ENCODE results near the gene ALDH2. TPM values are rescaled to one million over a fixed set of nuclear protein-coding genes. Genes with fewer than 3 reads are reported as not detected.
"Not testable (repeated sequence)": the region's sequence is repeated elsewhere in the genome, so short reads cannot be mapped to it uniquely, and the experiment has no call there.

ALDH2 gene
- total RNA-seq, 2 experiments from 2014 or later: 0.29 to 0.31 TPM

- Mint-ChIP-seq H3K4me1 (ENCODE audit: low read depth) (peaks cover 22% of the 10 kb centered on the region), H3K36me3 (ENCODE audit: low read depth) (peaks cover 13% of the 10 kb centered on the region), H3K27ac (peak overlapping the region; percentile 61), H3K27me3 (ENCODE audit: low read depth) (peaks cover 13% of the 10 kb centered on the region)
- H3K9me3 Mint-ChIP-seq (ENCODE audit: insufficient read depth); H3K4me3 Mint-ChIP-seq; POLR2A ChIA-PET; CTCF ChIA-PET; ATAC-seq: not testable (repeated sequence)
- peak; percentile 52 for DNase-seq
These were observed 68.1 kb downstream of the ALDH2 start for GRCh38 chr12:111834740-111835386.

GRCh38 chr12:111835531-111836181, 68.9 kb downstream of the ALDH2 start:
- DNase-seq; CTCF ChIA-PET; ATAC-seq; H3K9me3 Mint-ChIP-seq (ENCODE audit: insufficient read depth); POLR2A ChIA-PET; H3K4me3 Mint-ChIP-seq: not testable (repeated sequence)
- H3K4me1 Mint-ChIP-seq (ENCODE audit: low read depth): peaks cover 30% of the 10 kb centered on the region
- H3K27ac Mint-ChIP-seq: peak overlapping the region; percentile 61
- peaks cover 18% of the 10 kb centered on the region for H3K36me3 Mint-ChIP-seq (ENCODE audit: low read depth)
- H3K27me3 Mint-ChIP-seq (ENCODE audit: low read depth): peaks cover 13% of the 10 kb centered on the region

- Mint-ChIP-seq H3K9me3 (ENCODE audit: insufficient read depth) (no peaks in the 10 kb centered on the region), H3K27me3 (ENCODE audit: low read depth) (peaks cover 3% of the 10 kb centered on the region), H3K27ac (no peak overlapping the region), H3K4me3 (no peak overlapping the region), H3K4me1 (ENCODE audit: low read depth) (peaks cover 40% of the 10 kb centered on the region), H3K36me3 (ENCODE audit: low read depth) (peaks cover 28% of the 10 kb centered on the region)
- no peak for ATAC-seq
- ChIA-PET POLR2A (no interaction called here), CTCF (interaction anchor here (1.2 kb wide), 1 partner anchor 25 kb away, joined by 4 read pairs; no protein-coding TSS in a partner anchor)
- DNase-seq: no peak
These were observed 71.6 kb downstream of the ALDH2 start for GRCh38 chr12:111838353-111838752.

DNA sequence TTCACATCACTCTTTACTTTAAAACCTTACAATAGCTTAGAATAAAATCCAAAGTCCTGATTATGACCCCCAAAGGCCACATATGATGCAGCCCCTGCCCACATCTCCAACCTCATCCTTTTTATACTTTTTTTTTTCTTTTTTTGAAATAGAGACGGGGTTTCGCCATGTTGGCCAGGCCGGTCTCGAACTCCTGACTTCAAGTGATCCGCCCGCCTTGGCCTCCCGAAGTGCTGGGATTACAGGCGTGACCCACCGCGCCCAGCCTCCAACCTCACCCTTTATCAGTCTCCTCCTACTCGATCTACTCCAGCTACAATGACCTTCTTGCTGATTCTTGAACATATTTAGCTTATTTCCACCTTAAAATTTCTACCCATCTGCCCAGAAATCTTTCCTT, 74.1 kb downstream of the ALDH2 start:
- no peak for ATAC-seq
- DNase-seq: no peak
- Mint-ChIP-seq H3K9me3 (ENCODE audit: insufficient read depth) (no peaks in the 10 kb centered on the region), H3K27ac (peak overlapping the region; percentile 98), H3K4me1 (ENCODE audit: low read depth) (peaks cover 48% of the 10 kb centered on the region), H3K4me3 (peak overlapping the region; percentile 95), H3K36me3 (ENCODE audit: low read depth) (peaks cover 38% of the 10 kb centered on the region), H3K27me3 (ENCODE audit: low read depth) (no peaks in the 10 kb centered on the region)
- ChIA-PET POLR2A (interaction anchor here (0.6 to 1.8 kb wide), 9 partner anchors 12 to 418 kb away, joined by 3 to 6 read pairs (median 4); partner anchors contain the start of genes ACAD10, BRAP and NAA25), CTCF (interaction anchor here (2.1 kb wide), 1 partner anchor 28 kb away, joined by 9 read pairs; no protein-coding TSS in a partner anchor)

- Mint-ChIP-seq H3K4me3 (peak overlapping the region; percentile 95), H3K9me3 (ENCODE audit: insufficient read depth) (no peaks in the 10 kb centered on the region), H3K4me1 (ENCODE audit: low read depth) (peaks cover 46% of the 10 kb centered on the region), H3K27me3 (ENCODE audit: low read depth) (no peaks in the 10 kb centered on the region), H3K27ac (peak overlapping the region; percentile 98), H3K36me3 (ENCODE audit: low read depth) (peaks cover 42% of the 10 kb centered on the region)
- no peak for DNase-seq
- CTCF ChIA-PET: interaction anchor here (1.2 to 2.1 kb wide), 3 partner anchors 11 to 289 kb away, joined by 3 to 9 read pairs (median 5); no protein-coding TSS in a partner anchor
- POLR2A ChIA-PET: interaction anchor here (0.6 to 1.8 kb wide), 12 partner anchors 8 to 577 kb away, joined by 3 to 8 read pairs (median 4); partner anchors contain the start of genes ACAD10, BRAP, NAA25 and PTPN11
- no peak for ATAC-seq
These were observed 74.6 kb downstream of the ALDH2 start for GRCh38 chr12:111841236-111841749.

DNA sequence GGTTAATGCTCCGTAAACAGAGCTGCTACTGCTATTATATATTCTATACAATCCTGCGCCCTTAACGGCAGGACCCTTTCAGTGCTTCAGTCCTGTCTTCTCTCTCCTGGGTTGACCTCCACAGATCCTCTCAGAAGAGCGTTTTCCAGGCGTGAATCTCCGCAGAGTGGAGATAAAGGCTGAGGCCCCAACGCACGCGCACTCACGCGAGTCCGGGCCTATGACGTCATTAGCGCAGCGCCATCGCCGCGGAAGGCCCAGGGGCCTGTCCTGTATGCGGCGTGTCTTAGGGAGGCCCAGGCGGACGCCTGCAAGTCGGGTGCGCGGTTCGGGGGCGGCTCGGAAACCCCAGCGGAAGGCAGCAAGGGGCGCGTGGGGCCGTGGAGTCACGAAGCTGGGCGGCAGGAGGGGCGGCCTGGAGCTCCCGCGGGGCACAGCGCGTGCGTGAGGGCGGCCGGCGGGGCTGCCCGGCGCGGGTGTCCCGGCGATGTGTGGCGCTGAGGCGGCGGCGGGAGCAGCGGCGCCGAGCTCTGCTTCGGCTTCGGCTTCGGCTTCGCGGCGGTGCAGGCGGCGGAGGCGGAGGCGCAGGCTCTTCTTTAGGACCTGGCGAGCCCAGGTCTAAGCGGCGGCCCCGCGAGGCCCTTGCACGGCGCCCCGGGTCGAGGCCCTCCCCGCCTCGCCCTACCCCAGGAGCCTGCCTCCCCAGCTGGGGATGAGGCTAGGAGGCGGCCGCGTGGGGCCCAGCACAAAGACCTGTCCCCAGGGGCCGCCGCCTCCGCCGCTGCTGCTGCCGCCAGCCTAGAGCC, 75.2 kb downstream of the ALDH2 start, which contains the start of gene MAPKAPK5:
Gene MAPKAPK5 (plus strand): TSS at position 479 of the 806 bp plus-strand sequence. CDS start 506 bp downstream, outside the sequence.
- ChIA-PET CTCF (interaction anchor here (1.0 to 2.1 kb wide), 4 partner anchors 10 to 288 kb away, joined by 3 to 9 read pairs (median 4); no protein-coding TSS in a partner anchor), POLR2A (interaction anchor here (0.5 to 1.8 kb wide), 14 partner anchors 8 to 576 kb away, joined by 3 to 8 read pairs (median 4); partner anchors contain the start of genes ACAD10, BRAP, NAA25 and PTPN11)
- DNase-seq (peak; percentile 96), ATAC-seq (peak; percentile 88)
- Mint-ChIP-seq H3K9me3 (ENCODE audit: insufficient read depth) (no peaks in the 10 kb centered on the region), H3K4me3 (peak within 1 kb of the TSS; percentile 95), H3K27me3 (ENCODE audit: low read depth) (no peaks in the 10 kb centered on the region), H3K27ac (peak within 1 kb of the TSS; percentile 98), H3K4me1 (ENCODE audit: low read depth) (peaks cover 46% of the 10 kb centered on the region), H3K36me3 (ENCODE audit: low read depth) (peaks cover 45% of the 10 kb centered on the region)

- H3K36me3 Mint-ChIP-seq (ENCODE audit: low read depth): peaks cover 46% of the 10 kb centered on the region
- no peaks in the 10 kb centered on the region for H3K9me3 Mint-ChIP-seq (ENCODE audit: insufficient read depth)
- ATAC-seq (peak; percentile 47), DNase-seq (peak; percentile 36)
- peaks cover 46% of the 10 kb centered on the region for H3K4me1 Mint-ChIP-seq (ENCODE audit: low read depth)
- H3K27ac Mint-ChIP-seq: peak overlapping the region; percentile 95
- ChIA-PET POLR2A (interaction anchor here (0.5 to 1.6 kb wide), 8 partner anchors 11 to 314 kb away, joined by 3 to 8 read pairs (median 4); partner anchors contain the start of genes ACAD10, BRAP and NAA25), CTCF (interaction anchor here (1.0 to 1.2 kb wide), 3 partner anchors 9 to 288 kb away, joined by 3 to 5 read pairs (median 3); no protein-coding TSS in a partner anchor)
- H3K4me3 Mint-ChIP-seq: peak overlapping the region; percentile 95
- no peaks in the 10 kb centered on the region for H3K27me3 Mint-ChIP-seq (ENCODE audit: low read depth)
These were observed 76.0 kb downstream of the ALDH2 start for GRCh38 chr12:111842556-111843396.

GRCh38 chr12:111846016-111846415, 79.3 kb downstream of the ALDH2 start:
- Mint-ChIP-seq H3K9me3 (ENCODE audit: insufficient read depth) (no peaks in the 10 kb centered on the region), H3K27ac (peak overlapping the region; percentile 20), H3K4me1 (ENCODE audit: low read depth) (peaks cover 31% of the 10 kb centered on the region), H3K36me3 (ENCODE audit: low read depth) (peaks cover 46% of the 10 kb centered on the region), H3K27me3 (ENCODE audit: low read depth) (no peaks in the 10 kb centered on the region), H3K4me3 (no peak overlapping the region)
- POLR2A ChIA-PET: interaction anchor here (0.7 to 1.0 kb wide), 2 partner anchors 23 to 284 kb away, joined by 3 to 4 read pairs; no protein-coding TSS in a partner anchor
- ATAC-seq (no peak), DNase-seq (no peak)
- CTCF ChIA-PET: interaction anchor here (1.2 kb wide), 1 partner anchor 33 kb away, joined by 4 read pairs; no protein-coding TSS in a partner anchor

DNA sequence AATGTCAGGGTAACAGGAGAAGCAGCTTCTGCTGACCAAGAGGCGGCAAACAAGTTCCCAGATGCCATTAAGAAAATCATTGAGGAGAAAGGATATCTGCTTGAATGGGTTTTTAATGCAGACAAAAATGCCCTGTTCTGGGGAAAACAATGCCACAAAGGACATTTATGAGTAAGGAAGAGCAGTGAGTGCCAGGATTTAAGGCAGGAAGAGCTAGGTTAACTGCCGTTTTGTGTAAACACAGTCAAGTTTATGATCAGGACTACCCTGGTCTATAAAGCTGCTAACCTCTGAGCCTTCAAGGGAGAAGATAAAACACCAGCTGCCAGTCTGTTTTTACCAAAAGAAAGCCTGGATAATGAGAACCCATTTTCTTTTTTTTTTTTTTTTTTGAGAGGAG, 83.8 kb downstream of the ALDH2 start:
- Mint-ChIP-seq H3K9me3 (ENCODE audit: insufficient read depth) (no peaks in the 10 kb centered on the region), H3K4me1 (ENCODE audit: low read depth) (peaks cover 17% of the 10 kb centered on the region), H3K4me3 (no peak overlapping the region), H3K27ac (no peak overlapping the region), H3K36me3 (ENCODE audit: low read depth) (peaks cover 41% of the 10 kb centered on the region), H3K27me3 (ENCODE audit: low read depth) (no peaks in the 10 kb centered on the region)
- DNase-seq (no peak), ATAC-seq (no peak)
- ChIA-PET POLR2A (no interaction called here), CTCF (no interaction called here)

DNA sequence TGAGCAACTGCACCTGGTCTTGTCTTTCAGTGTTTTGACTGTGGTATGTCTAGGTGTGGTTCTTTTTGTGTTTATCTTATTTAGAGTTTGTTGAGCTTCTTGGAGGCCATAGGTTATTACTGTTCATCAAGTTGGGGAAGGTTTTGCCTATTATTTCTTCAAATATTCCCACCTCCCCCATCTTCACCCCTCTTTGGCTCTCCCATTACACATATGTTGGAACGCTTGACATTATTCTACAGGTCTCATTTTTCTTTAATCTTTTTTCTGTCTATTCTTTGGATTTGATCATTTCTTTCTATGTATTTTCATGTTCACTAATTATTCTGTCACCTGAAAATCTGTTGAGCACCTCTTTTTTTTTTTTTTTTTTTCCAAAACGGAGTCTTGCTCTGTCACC, 91.5 kb downstream of the ALDH2 start:
- Mint-ChIP-seq H3K27me3 (ENCODE audit: low read depth) (no peaks in the 10 kb centered on the region), H3K36me3 (ENCODE audit: low read depth) (peaks cover 13% of the 10 kb centered on the region), H3K27ac (no peak overlapping the region), H3K4me3 (no peak overlapping the region), H3K9me3 (ENCODE audit: insufficient read depth) (no peaks in the 10 kb centered on the region), H3K4me1 (ENCODE audit: low read depth) (peaks cover 10% of the 10 kb centered on the region)
- ChIA-PET POLR2A (interaction anchor here (1.0 kb wide), 1 partner anchor 172 kb away, joined by 3 read pairs; the partner anchor contains the start of genes ACAD10 and BRAP), CTCF (no interaction called here)
- ATAC-seq (no peak), DNase-seq (no peak)
